K562 (cell line): Measurements from ENCODE around the gene SETD5.

Experiments used
- TF ChIP-seq, protein P1 (sequence below): IDR thresholded peaks from 2 replicates; pipeline ENCODE4 v1.6.1; 2012; ENCODE audit warnings: low read depth, low read length, improper control_type of control experiment, borderline replicate concordance
- TF ChIP-seq, protein P2 (sequence below): sonication (generic); formaldehyde crosslinking; IDR thresholded peaks from 2 replicates; pipeline ENCODE4 v1.9.0; 2022; ENCODE audit warnings: mild to moderate bottlenecking, missing genetic modification reagents

GRCh38 chr3:9480265-9480664, 82.8 kb downstream of the SETD5 start:
- TF ChIP-seq, protein P1, sequence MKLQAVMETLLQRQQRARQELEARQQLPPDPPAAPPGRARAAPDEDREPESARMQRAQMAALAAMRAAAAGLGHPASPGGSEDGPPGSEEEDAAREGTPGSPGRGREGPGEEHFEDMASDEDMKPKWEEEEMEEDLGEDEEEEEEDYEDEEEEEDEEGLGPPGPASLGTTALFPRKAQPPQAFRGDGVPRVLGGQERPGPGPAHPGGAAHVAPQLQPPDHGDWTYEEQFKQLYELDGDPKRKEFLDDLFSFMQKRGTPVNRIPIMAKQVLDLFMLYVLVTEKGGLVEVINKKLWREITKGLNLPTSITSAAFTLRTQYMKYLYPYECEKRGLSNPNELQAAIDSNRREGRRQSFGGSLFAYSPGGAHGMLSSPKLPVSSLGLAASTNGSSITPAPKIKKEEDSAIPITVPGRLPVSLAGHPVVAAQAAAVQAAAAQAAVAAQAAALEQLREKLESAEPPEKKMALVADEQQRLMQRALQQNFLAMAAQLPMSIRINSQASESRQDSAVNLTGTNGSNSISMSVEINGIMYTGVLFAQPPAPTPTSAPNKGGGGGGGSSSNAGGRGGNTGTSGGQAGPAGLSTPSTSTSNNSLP, result no peak
- TF ChIP-seq, protein P2, sequence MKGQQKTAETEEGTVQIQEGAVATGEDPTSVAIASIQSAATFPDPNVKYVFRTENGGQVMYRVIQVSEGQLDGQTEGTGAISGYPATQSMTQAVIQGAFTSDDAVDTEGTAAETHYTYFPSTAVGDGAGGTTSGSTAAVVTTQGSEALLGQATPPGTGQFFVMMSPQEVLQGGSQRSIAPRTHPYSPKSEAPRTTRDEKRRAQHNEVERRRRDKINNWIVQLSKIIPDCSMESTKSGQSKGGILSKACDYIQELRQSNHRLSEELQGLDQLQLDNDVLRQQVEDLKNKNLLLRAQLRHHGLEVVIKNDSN, result no peak
